ENCODE results near the gene KATNAL1. TPM values are rescaled to one million over a fixed set of nuclear protein-coding genes. Genes with fewer than 3 reads are reported as not detected.

The KATNAL1 gene
- polyA plus RNA-seq, 1 donor (not counting 4 experiments of a cell fraction or from before 2014, with no cell fraction given), result 10.1 TPM

DNA sequence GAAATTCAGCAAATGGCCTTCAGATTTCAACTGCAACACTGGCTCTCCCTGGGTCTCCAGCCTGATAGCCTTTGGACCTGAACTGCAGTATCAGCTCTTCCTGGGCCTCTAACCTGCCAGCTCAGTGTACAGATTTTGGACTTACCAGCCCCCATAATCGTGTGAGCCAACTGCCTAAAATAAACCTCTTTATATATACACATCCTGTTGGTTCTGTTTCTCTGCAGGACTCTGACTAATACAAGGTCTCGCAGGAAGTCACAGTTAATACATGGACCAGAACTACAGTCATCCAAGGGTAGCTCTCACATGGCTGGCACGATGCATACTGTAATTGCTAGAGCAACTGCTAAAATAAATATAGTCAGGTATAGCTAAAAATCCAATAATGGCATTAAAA lies 85.1 kb downstream of the KATNAL1 start:
- TF ChIP-seq, protein P1, sequence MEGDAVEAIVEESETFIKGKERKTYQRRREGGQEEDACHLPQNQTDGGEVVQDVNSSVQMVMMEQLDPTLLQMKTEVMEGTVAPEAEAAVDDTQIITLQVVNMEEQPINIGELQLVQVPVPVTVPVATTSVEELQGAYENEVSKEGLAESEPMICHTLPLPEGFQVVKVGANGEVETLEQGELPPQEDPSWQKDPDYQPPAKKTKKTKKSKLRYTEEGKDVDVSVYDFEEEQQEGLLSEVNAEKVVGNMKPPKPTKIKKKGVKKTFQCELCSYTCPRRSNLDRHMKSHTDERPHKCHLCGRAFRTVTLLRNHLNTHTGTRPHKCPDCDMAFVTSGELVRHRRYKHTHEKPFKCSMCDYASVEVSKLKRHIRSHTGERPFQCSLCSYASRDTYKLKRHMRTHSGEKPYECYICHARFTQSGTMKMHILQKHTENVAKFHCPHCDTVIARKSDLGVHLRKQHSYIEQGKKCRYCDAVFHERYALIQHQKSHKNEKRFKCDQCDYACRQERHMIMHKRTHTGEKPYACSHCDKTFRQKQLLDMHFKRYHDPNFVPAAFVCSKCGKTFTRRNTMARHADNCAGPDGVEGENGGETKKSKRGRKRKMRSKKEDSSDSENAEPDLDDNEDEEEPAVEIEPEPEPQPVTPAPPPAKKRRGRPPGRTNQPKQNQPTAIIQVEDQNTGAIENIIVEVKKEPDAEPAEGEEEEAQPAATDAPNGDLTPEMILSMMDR (optimal IDR thresholded peaks at IDR 0.05 in 1 of 3, IDR thresholded peaks at IDR 0.05 in 1 of 3, conservative IDR thresholded peaks at IDR 0.05 in 1 of 3; ENCODE audit: extremely low read depth in 1 of 3, insufficient read depth in 2 of 3, low read length in 3 of 3), result no peak
- no peak for TF ChIP-seq EZH2 (IDR thresholded peaks at IDR 0.05; ENCODE audit: low read length)
- Histone ChIP-seq H3K9me3 (ENCODE audit: control insufficient read depth, low read depth, low read length) (no peaks in the 10 kb centered on the region), H3K79me2 (ENCODE audit: control insufficient read depth, insufficient read depth, low read length) (no peaks in the 10 kb centered on the region), H3K4me2 (ENCODE audit: control insufficient read depth, extremely low read depth, insufficient read depth, low read depth, low read length) (no peak overlapping the region), H3K4me3 (ENCODE audit: control insufficient read depth in 2 of 3, extremely low read depth in 1 of 3, insufficient read depth in 2 of 3, low read depth in 1 of 3, low read length in 3 of 3) (no peak overlapping the region), H3K27ac (ENCODE audit: control insufficient read depth, insufficient read depth, low read length) (no peak overlapping the region), H3K4me1 (ENCODE audit: control insufficient read depth, extremely low read depth, insufficient read depth, low read length) (peaks cover 10% of the 10 kb centered on the region), H3K36me3 (ENCODE audit: control insufficient read depth in 2 of 2, extremely low read depth in 1 of 2, insufficient read depth in 2 of 2, low read length in 2 of 2) (peaks cover 2 to 3% of the 10 kb centered on the region in 2 experiments), H3K9ac (ENCODE audit: control insufficient read depth, extremely low read depth, insufficient read depth, low read length) (no peak overlapping the region), H3K27me3 (ENCODE audit: control insufficient read depth, extremely low read depth, insufficient read depth, low read length) (no peaks in the 10 kb centered on the region), H2AFZ (ENCODE audit: control insufficient read depth, low read length) (no peak overlapping the region), H4K20me1 (ENCODE audit: control insufficient read depth, extremely low read depth, insufficient read depth, low read length) (no peaks in the 10 kb centered on the region), H3K9me1 (ENCODE audit: control insufficient read depth, extremely low read depth, insufficient read depth, low read length) (no peaks in the 10 kb centered on the region)
- dilution Hi-C loops (cut with MboI; ENCODE audit: extremely low pct_ligation_motif_present, low sequenced_read_pairs), result no loop called here
- FAIRE-seq (no peak), DNase-seq (ENCODE audit: low read depth, low spot score) (no peak)

- no peak overlapping the region for H3K4me3 ChIP-seq (ENCODE audit: control insufficient read depth in 2 of 3, extremely low read depth in 1 of 3, insufficient read depth in 2 of 3, low read depth in 1 of 3, low read length in 3 of 3)
- peaks cover 2 to 3% of the 10 kb centered on the region in 2 experiments for H3K36me3 ChIP-seq (ENCODE audit: control insufficient read depth in 2 of 2, extremely low read depth in 1 of 2, insufficient read depth in 2 of 2, low read length in 2 of 2)
- dilution Hi-C loops (cut with MboI; ENCODE audit: extremely low pct_ligation_motif_present, low sequenced_read_pairs), result no loop called here
- no peak overlapping the region for H3K27ac ChIP-seq (ENCODE audit: control insufficient read depth, insufficient read depth, low read length)
- no peaks in the 10 kb centered on the region for H3K9me3 ChIP-seq (ENCODE audit: control insufficient read depth, low read depth, low read length)
- no peaks in the 10 kb centered on the region for H3K27me3 ChIP-seq (ENCODE audit: control insufficient read depth, extremely low read depth, insufficient read depth, low read length)
- no peak for DNase-seq (ENCODE audit: low read depth, low spot score)
- H3K9ac ChIP-seq (ENCODE audit: control insufficient read depth, extremely low read depth, insufficient read depth, low read length), result no peak overlapping the region
- no peak overlapping the region for H2AFZ ChIP-seq (ENCODE audit: control insufficient read depth, low read length)
- FAIRE-seq, result no peak
- no peaks in the 10 kb centered on the region for H3K9me1 ChIP-seq (ENCODE audit: control insufficient read depth, extremely low read depth, insufficient read depth, low read length)
- no peaks in the 10 kb centered on the region for H3K4me1 ChIP-seq (ENCODE audit: control insufficient read depth, extremely low read depth, insufficient read depth, low read length)
- TF ChIP-seq, protein P1 (optimal IDR thresholded peaks at IDR 0.05 in 1 of 3, IDR thresholded peaks at IDR 0.05 in 1 of 3, conservative IDR thresholded peaks at IDR 0.05 in 1 of 3; ENCODE audit: extremely low read depth in 1 of 3, insufficient read depth in 2 of 3, low read length in 3 of 3), result no peak
- no peak for TF ChIP-seq EZH2 (IDR thresholded peaks at IDR 0.05; ENCODE audit: low read length)
- no peak overlapping the region for H3K4me2 ChIP-seq (ENCODE audit: control insufficient read depth, extremely low read depth, insufficient read depth, low read depth, low read length)
- H3K79me2 ChIP-seq (ENCODE audit: control insufficient read depth, insufficient read depth, low read length), result peaks cover 3% of the 10 kb centered on the region
- no peaks in the 10 kb centered on the region for H4K20me1 ChIP-seq (ENCODE audit: control insufficient read depth, extremely low read depth, insufficient read depth, low read length)
These were observed 91.2 kb downstream of the KATNAL1 start for GRCh38 chr13:30216111-30216510.
